ENCODE measurements around the gene MBD3L4.
"Not testable (repeated sequence)": the region's sequence is repeated elsewhere in the genome, so short reads cannot be mapped to it uniquely, and the experiment has no call there.

GRCh38 chr19:7041563-7041962, 1.6 kb upstream of the MBD3L4 start:
- not testable (repeated sequence) for TF ChIP-seq CTCF, POLR2A (IDR thresholded peaks at IDR 0.05)
